SK-N-SH (cell line): Measurements from ENCODE around the gene NBPF1. TPM values are rescaled to one million over a fixed set of nuclear protein-coding genes. Genes with fewer than 3 reads are reported as not detected.
A peak's percentile ranks its signal among the peaks of the same experiment; 100 is the strongest.
"Not testable (repeated sequence)": the region's sequence is repeated elsewhere in the genome, so short reads cannot be mapped to it uniquely, and the experiment has no call there.

Experiments used
- CTCF ChIA-PET: fragments of 300-600, 350-600 bp; formaldehyde crosslinking; extraction: SDS; loops from one replicate; lab custom pipeline; 2021; lab: Yijun Ruan, JAX
- POLR2A ChIA-PET: fragments of 350-600 bp; sonication (Branson Sonifier 250); formaldehyde crosslinking; extraction: SDS; loops from one replicate; lab custom pipeline; 2020; ENCODE audit warnings: antibody characterized with exemption, inconsistent platforms; lab: Yijun Ruan, JAX
- DNase-seq: peaks from one replicate; pipeline ENCODE4 v3.0.0; 2012
- H2AFZ ChIP-seq: fragments of 200-600 bp; sonication (generic); 2 replicates; pipeline ENCODE4 v1.8.1; 2016; ENCODE audit warnings: antibody characterized with exemption, mild to moderate bottlenecking, low read depth
- H3F3A ChIP-seq: fragments of 200-600 bp; sonication (generic); replicated peaks from 2 replicates; pipeline ENCODE3; 2016; ENCODE audit warnings: antibody characterized with exemption, mild to moderate bottlenecking; ENCODE audit not compliant: insufficient read depth
- H3K27ac ChIP-seq, 2 experiments: fragments of 200-500 bp in 1 of 2; fragments of 200-600 bp in 1 of 2; sonication (Bioruptor generic) in 1 of 2; sonication (generic), shearing (Covaris generic) in 1 of 2; 2 replicates each; pipeline versions ENCODE4 v1.5.1 to v1.6.1; 2014 to 2016; ENCODE audit warnings: low read depth in 2 of 2, inconsistent platforms in 1 of 2, low read length in 1 of 2, mild to moderate bottlenecking in 1 of 2, mixed read lengths in 1 of 2
- H3K27me3 ChIP-seq: fragments of 200-600 bp; sonication (generic), shearing (Covaris generic); 2 replicates; pipeline ENCODE4 v1.6.1; 2016; ENCODE audit warnings: mixed run types; ENCODE audit not compliant: insufficient read depth
- H3K36me3 ChIP-seq, 2 experiments: fragments of 200-500 bp in 1 of 2; fragments of 200-600 bp in 1 of 2; sonication (Bioruptor generic) in 1 of 2; sonication (generic) in 1 of 2; replicated peaks in 1 of 2; 2 replicates each; pipeline versions ENCODE3 to v1.5.1; 2014 to 2016; ENCODE audit warnings: low read length in 1 of 2, mild to moderate bottlenecking in 1 of 2; ENCODE audit not compliant: insufficient read depth in 2 of 2, control insufficient read depth in 1 of 2
- H3K4me1 ChIP-seq, 2 experiments: fragments of 200-500 bp in 1 of 2; fragments of 200-600 bp in 1 of 2; sonication (Bioruptor generic) in 1 of 2; sonication (generic), shearing (Covaris generic) in 1 of 2; 2 replicates each; pipeline versions ENCODE4 v1.5.1 to v1.6.1; 2014 to 2016; ENCODE audit warnings: low read depth in 1 of 2, low read length in 1 of 2, mixed run types in 1 of 2; ENCODE audit not compliant: insufficient read depth in 2 of 2, control insufficient read depth in 1 of 2
- H3K4me2 ChIP-seq: fragments of 200-600 bp; sonication (generic), shearing (Covaris generic); 2 replicates; pipeline ENCODE4 v1.6.1; 2017; ENCODE audit warnings: mixed run types
- H3K4me3 ChIP-seq, 2 experiments: fragments of 200-500 bp in 1 of 2; fragments of 200-600 bp in 1 of 2; sonication (Bioruptor generic) in 1 of 2; sonication (generic), shearing (Covaris generic) in 1 of 2; 2 replicates each; pipeline versions ENCODE4 v1.5.1 to v1.8.1; 2014 to 2016; ENCODE audit warnings: low read depth in 2 of 2, inconsistent platforms in 1 of 2, low read length in 1 of 2, mild to moderate bottlenecking in 1 of 2, mixed read lengths in 1 of 2, moderate library complexity in 1 of 2
- H3K79me2 ChIP-seq: fragments of 200-600 bp; sonication (generic); 2 replicates; pipeline ENCODE4 v1.8.1; 2017; ENCODE audit warnings: mild to moderate bottlenecking; ENCODE audit not compliant: insufficient read depth
- H3K9ac ChIP-seq: fragments of 200-600 bp; sonication (generic); 2 replicates; pipeline ENCODE4 v1.6.1; 2017; ENCODE audit warnings: mixed run types
- H3K9me2 ChIP-seq: fragments of 200-600 bp; sonication (generic); 2 replicates; pipeline ENCODE4 v1.6.1; 2017; ENCODE audit warnings: mixed run types
- H3K9me3 ChIP-seq: fragments of 200-600 bp; sonication (generic); 2 replicates; pipeline ENCODE4 v1.6.1; 2017; ENCODE audit warnings: mixed run types, mild to moderate bottlenecking, moderate library complexity
- H4K20me1 ChIP-seq: fragments of 200-600 bp; sonication (generic); 2 replicates; pipeline ENCODE4 v1.6.1; 2017; ENCODE audit warnings: mild to moderate bottlenecking, mixed run types; ENCODE audit not compliant: insufficient read depth
- WGBS: methylation state at CpG from one replicate; pipeline ENCODE4 v1.1.6; 2017; ENCODE audit warnings: low lambda C conversion rate; 5-methylcytosine and 5-hydroxymethylcytosine counted together
- polyA plus RNA-seq, 3 experiments: library from polyadenylated mRNA; depleted of rRNA; stranded (reverse); fragments of >200 nt; gene quantifications; 2 replicates each; pipeline ENCODE4 v1.2.3, GENCODE V29; 2012

Gene NBPF1
- polyA plus RNA-seq, 1 of the 3 experiments (the other 2 are of a cell fraction): 29.8 TPM

DNA sequence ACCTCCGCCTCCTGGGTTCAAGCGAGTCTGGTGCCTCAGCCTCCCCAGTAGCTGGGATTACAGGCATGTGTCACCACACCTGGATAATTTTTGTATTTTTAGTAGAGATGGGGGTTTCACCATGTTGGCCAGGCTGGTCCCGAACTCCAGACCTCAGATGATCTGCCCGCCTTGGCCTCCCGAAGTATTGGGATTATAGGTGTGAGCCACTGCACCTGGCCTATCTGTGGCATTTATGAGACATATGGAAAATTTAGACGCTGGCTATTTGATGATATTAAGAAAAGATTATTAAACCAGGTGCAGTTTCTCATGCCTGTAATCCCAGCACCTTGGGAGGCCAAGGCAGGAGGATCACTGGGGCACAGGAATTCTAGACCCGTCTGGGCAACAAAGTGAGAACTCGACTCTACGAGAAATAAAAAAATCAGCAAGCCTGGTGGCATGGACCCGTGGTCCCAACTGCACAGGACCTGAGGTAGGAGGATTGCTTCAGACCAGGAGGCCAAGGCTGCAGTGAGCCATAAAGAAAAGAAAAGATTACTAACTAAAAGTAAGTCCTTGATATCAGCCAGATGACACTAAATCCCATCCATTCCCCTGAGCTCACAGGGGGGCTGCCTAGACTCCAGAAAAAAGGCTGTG is 23.3 kb upstream of the NBPF1 start:
- H3K4me3 ChIP-seq, H3K9ac ChIP-seq, H3K27me3 ChIP-seq, H4K20me1 ChIP-seq, POLR2A ChIA-PET, H3K27ac ChIP-seq, H3K4me1 ChIP-seq, H3K9me2 ChIP-seq, DNase-seq, H3F3A ChIP-seq, H3K4me2 ChIP-seq, H2AFZ ChIP-seq, H3K9me3 ChIP-seq: not testable (repeated sequence)
- CTCF ChIA-PET: interaction anchor here (1.1 to 9.5 kb wide), 3 partner anchors 11 to 20 kb away, joined by 5 to 88 read pairs (median 6); partner anchors contain the start of gene NBPF1
- WGBS: 88% methylated on average over 10 of the region's 10 CpGs
- peaks cover 12 to 34% of the 10 kb centered on the region in 2 experiments for H3K36me3 ChIP-seq
- H3K79me2 ChIP-seq: peaks cover 73% of the 10 kb centered on the region

DNA sequence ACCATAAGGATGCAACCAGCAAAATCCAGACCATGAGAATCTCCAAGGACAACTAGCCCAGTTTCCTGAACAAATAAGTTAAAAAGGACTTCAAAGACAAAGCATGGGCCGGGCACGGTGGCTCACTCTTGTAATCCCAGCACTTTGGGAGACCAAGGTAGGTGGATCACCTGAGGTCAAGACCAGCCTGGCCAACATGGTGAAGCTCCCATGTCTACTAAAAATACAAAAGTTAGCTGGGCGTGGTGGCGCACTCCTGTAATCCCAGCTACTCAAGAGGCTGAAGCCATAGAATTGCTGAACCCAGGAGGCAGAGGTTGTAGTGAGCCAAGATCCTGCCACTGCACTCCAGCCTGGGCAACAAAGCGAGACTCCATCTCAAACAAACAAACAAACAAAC is 22.6 kb upstream of the NBPF1 start:
- H3K27ac ChIP-seq, H3K9me3 ChIP-seq, H2AFZ ChIP-seq, H3F3A ChIP-seq, H3K4me2 ChIP-seq, H4K20me1 ChIP-seq, DNase-seq, H3K4me3 ChIP-seq, H3K9ac ChIP-seq, H3K9me2 ChIP-seq, H3K27me3 ChIP-seq, H3K4me1 ChIP-seq: not testable (repeated sequence)
- H3K79me2 ChIP-seq: peaks cover 66% of the 10 kb centered on the region
- ChIA-PET CTCF (interaction anchor here (1.2 to 9.5 kb wide), 3 partner anchors 11 to 27 kb away, joined by 4 to 88 read pairs (median 22); partner anchors contain the start of gene NBPF1), POLR2A (interaction anchor here (0.6 kb wide), 1 partner anchor 79 kb away, joined by 4 read pairs; no protein-coding TSS in a partner anchor)
- 97% methylated on average over 5 of the region's 5 CpGs for WGBS
- H3K36me3 ChIP-seq: peaks cover 19 to 39% of the 10 kb centered on the region in 2 experiments

DNA sequence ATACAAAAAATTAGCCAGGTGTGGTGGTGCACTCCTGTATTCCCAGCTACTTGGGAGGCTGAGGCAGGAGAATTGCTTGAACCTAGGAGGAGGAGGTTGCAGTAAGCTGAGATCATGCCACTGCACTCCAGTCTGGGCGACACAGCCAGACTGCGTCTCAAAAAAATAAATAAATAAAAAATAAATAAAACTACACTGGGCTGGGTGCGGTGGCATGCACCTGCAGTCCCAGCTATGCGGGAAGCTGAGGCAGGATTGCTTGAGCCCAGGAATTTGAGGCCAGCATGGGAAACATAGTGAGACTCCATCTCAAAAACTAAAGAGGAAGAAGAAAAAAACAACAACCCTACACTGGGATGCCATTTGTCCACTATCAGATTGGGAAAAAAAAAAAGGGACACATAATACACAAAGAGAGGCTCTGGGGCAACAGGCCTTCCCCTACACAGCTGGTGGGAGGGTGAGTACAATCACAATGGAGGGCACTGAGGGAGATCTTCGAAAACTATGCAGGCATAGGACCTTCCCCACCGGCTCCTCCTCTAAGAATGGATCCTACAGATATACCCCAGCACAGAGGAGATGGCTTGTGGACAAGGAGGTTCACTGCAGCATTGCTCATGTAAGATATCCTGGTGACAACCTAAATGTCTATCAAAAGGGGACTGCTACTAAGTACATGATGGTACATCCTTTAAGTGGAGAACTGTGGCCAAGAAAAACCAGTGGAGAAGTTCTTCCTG is 20.3 kb upstream of the NBPF1 start:
- peak; percentile 29 for DNase-seq
- POLR2A ChIA-PET: interaction anchor here (2.0 kb wide), 1 partner anchor 13 kb away, joined by 5 read pairs; no protein-coding TSS in a partner anchor

DNA sequence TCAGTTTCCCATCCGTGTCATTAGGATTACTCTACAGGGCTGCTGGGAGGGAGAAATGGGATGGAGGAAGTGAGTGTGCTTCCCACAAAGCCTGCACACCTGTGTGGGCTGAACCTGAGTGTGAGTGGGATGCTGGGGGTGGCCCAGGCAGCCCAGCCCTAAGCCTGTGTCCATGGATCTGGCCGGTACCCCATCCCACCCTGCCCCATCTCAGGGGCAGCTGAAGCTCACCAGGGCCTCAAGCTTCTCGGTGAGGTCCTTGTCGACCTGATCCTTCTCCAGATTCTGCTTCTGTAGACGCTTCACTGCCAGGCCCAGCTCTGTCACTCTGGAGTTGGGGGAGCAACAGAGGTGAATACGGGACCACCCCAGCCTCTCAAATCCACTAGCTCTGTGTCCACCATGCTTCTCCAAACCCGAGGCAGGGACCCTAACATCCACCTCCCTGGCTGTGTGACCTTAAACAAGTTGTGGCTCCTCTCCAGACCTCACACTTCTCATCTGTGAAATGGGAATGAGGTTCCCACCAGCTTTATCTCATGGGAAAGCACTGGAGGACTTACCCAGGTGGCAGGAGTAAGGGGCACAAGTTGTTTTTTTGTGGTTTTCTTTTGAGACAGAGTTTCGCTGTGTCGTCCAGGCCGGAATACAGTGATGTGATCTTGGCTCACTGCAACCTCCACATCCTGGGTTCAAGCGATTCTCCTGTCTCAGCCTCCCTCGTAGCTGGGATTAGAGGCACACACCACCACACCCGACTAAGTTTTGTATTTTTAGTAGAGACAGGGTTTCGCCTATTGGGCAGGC is 18.9 kb upstream of the NBPF1 start:
- Histone ChIP-seq H3K79me2 (peaks cover 31% of the 10 kb centered on the region), H3K36me3 (peaks cover 31 to 46% of the 10 kb centered on the region in 2 experiments)
- not testable (repeated sequence) for H3F3A ChIP-seq, H3K9me3 ChIP-seq, H3K9me2 ChIP-seq, H3K27ac ChIP-seq, H2AFZ ChIP-seq, H3K4me1 ChIP-seq, H3K4me2 ChIP-seq, H3K4me3 ChIP-seq, H4K20me1 ChIP-seq, DNase-seq, H3K27me3 ChIP-seq, H3K9ac ChIP-seq
- POLR2A ChIA-PET: interaction anchor here (1.2 to 2.0 kb wide), 2 partner anchors 11 to 273 kb away, joined by 3 to 5 read pairs; no protein-coding TSS in a partner anchor
- CTCF ChIA-PET: interaction anchor here (1.0 to 9.5 kb wide), 5 partner anchors 7 to 72 kb away, joined by 3 to 88 read pairs (median 5); partner anchors contain the start of gene NBPF1
- WGBS: 89% methylated on average over 14 of the region's 14 CpGs

More for the DNA sequence above, 20.3 kb upstream of the NBPF1 start:
- not testable (repeated sequence) for H3K4me2 ChIP-seq, H3K4me1 ChIP-seq, H2AFZ ChIP-seq, H3K9me2 ChIP-seq, H3K9ac ChIP-seq, H3K27me3 ChIP-seq, H3F3A ChIP-seq, H3K4me3 ChIP-seq, H4K20me1 ChIP-seq, H3K9me3 ChIP-seq, H3K27ac ChIP-seq
- CTCF ChIA-PET: interaction anchor here (1.2 to 9.5 kb wide), 4 partner anchors 8 to 70 kb away, joined by 3 to 88 read pairs (median 14); partner anchors contain the start of gene NBPF1
- 95% methylated on average over 6 of the region's 6 CpGs for WGBS
- Histone ChIP-seq H3K36me3 (peaks cover 25 to 46% of the 10 kb centered on the region in 2 experiments), H3K79me2 (peaks cover 44% of the 10 kb centered on the region)
